ENCODE measurements around the gene SLC23A3. TPM values are rescaled to one million over a fixed set of nuclear protein-coding genes. Genes with fewer than 3 reads are reported as not detected.

SLC23A3 gene
- total RNA-seq, 1 donor from 2014 or later, result 1.4 TPM

DNA sequence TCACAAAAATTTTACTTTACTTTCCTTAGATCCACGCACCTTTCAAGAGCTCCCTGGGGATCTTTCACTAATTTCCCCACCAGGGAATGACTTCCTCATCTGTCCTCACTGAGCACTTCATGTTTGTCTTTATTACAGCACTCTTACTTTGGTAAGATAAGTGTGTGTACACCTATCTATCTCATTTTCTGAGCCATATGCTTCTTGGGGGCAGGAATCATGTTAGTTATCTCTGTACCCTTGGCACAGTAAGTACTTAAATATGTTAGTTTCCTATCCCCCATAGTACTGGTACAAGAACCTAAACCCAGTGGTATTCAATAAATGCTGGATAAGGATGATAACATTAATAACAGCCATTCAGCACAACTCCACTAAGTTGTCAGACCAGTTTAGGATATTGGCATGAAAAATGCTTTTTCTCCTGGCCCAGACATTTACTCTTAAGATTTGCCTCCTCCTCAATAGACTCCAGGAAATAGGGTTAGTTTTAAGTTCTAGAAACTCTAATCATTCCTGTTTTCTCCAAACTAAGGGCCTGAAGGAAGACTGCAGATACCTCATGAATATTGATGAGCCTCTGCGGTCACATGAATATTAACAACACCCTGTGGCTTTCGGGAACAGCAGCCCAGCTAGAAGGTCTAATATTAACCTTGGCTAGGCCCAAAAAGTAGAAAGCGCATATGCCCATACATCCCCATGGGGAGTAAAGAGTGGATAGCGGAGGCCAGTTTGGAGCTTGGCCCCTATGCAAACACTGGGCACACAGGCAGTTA is 47.4 kb downstream of the SLC23A3 start:
- Mint-ChIP-seq H3K27ac (no peak overlapping the region), H3K4me1 (peaks cover 11% of the 10 kb centered on the region), H3K36me3 (no peaks in the 10 kb centered on the region), H3K27me3 (ENCODE audit: insufficient read depth, low read depth) (peaks cover 2% of the 10 kb centered on the region), H3K9me3 (no peaks in the 10 kb centered on the region), H3K4me3 (no peak overlapping the region)
- DNase-seq (ENCODE audit: low spot score), result no peak
- no peaks in the 10 kb centered on the region for H3K9me3 ChIP-seq (ENCODE audit: low read depth)
- H3K4me2 ChIP-seq, result no peak overlapping the region
- H3F3A ChIP-seq (ENCODE audit: low read depth), result no peaks in the 10 kb centered on the region
- H4K20me1 ChIP-seq (ENCODE audit: low read depth), result peaks cover 28% of the 10 kb centered on the region
- H2AFZ ChIP-seq (replicated peaks), result no peak overlapping the region
- no peak overlapping the region for H3K9ac ChIP-seq
- TF ChIP-seq CTCF (IDR thresholded peaks at IDR 0.05) (no peak), EZH2 (IDR thresholded peaks at IDR 0.05) (no peak), EZH2phosphoT487 (IDR thresholded peaks at IDR 0.05) (no peak)
- peaks cover 3% of the 10 kb centered on the region for H3K4me1 ChIP-seq
- no peaks in the 10 kb centered on the region for H3K79me2 ChIP-seq (ENCODE audit: low read depth)
- no peaks in the 10 kb centered on the region for H3K27me3 ChIP-seq
- no peak overlapping the region for H3K4me3 ChIP-seq
- H3K36me3 ChIP-seq, result no peaks in the 10 kb centered on the region
- H3K27ac ChIP-seq, result no peak overlapping the region

- DNase-seq (ENCODE audit: low spot score), result no peak
- Histone ChIP-seq H4K20me1 (ENCODE audit: low read depth) (peaks cover 31% of the 10 kb centered on the region), H3K36me3 (no peaks in the 10 kb centered on the region), H3K27ac (no peak overlapping the region), H3K9me3 (ENCODE audit: low read depth) (no peaks in the 10 kb centered on the region), H3K4me2 (no peak overlapping the region), H3K9ac (no peak overlapping the region), H3F3A (ENCODE audit: low read depth) (no peaks in the 10 kb centered on the region), H2AFZ (replicated peaks) (no peak overlapping the region), H3K4me1 (peaks cover 3% of the 10 kb centered on the region), H3K4me3 (no peak overlapping the region), H3K79me2 (ENCODE audit: low read depth) (no peaks in the 10 kb centered on the region), H3K27me3 (no peaks in the 10 kb centered on the region)
- peaks cover 11% of the 10 kb centered on the region for H3K4me1 Mint-ChIP-seq
- no peaks in the 10 kb centered on the region for H3K9me3 Mint-ChIP-seq
- no peak overlapping the region for H3K4me3 Mint-ChIP-seq
- H3K27me3 Mint-ChIP-seq (ENCODE audit: insufficient read depth, low read depth), result peaks cover 2% of the 10 kb centered on the region
- H3K27ac Mint-ChIP-seq, result no peak overlapping the region
- H3K36me3 Mint-ChIP-seq, result no peaks in the 10 kb centered on the region
- TF ChIP-seq CTCF (IDR thresholded peaks at IDR 0.05) (no peak), EZH2 (IDR thresholded peaks at IDR 0.05) (no peak), EZH2phosphoT487 (IDR thresholded peaks at IDR 0.05) (no peak)
Measured at GRCh38 chr2:219120082-219120481, 49.7 kb downstream of the SLC23A3 start.

- H3K9me3 Mint-ChIP-seq, result no peaks in the 10 kb centered on the region
- H3K27ac ChIP-seq, result no peak overlapping the region
- peaks cover 11% of the 10 kb centered on the region for H3K4me1 Mint-ChIP-seq
- H3K27ac Mint-ChIP-seq, result no peak overlapping the region
- no peak overlapping the region for H2AFZ ChIP-seq (replicated peaks)
- H3K9ac ChIP-seq, result no peak overlapping the region
- DNase-seq (ENCODE audit: low spot score), result peak; percentile 81
- H3K4me2 ChIP-seq, result no peak overlapping the region
- H3K36me3 ChIP-seq, result no peaks in the 10 kb centered on the region
- H3K4me3 Mint-ChIP-seq, result no peak overlapping the region
- H3K79me2 ChIP-seq (ENCODE audit: low read depth), result no peaks in the 10 kb centered on the region
- no peaks in the 10 kb centered on the region for H3K9me3 ChIP-seq (ENCODE audit: low read depth)
- no peak overlapping the region for H3K4me3 ChIP-seq
- peaks cover 2% of the 10 kb centered on the region for H3K27me3 Mint-ChIP-seq (ENCODE audit: insufficient read depth, low read depth)
- H4K20me1 ChIP-seq (ENCODE audit: low read depth), result peaks cover 31% of the 10 kb centered on the region
- H3K4me1 ChIP-seq, result peaks cover 3% of the 10 kb centered on the region
- no peaks in the 10 kb centered on the region for H3F3A ChIP-seq (ENCODE audit: low read depth)
- TF ChIP-seq CTCF (IDR thresholded peaks at IDR 0.05), result peak; percentile 91
- no peak for TF ChIP-seq EZH2phosphoT487 (IDR thresholded peaks at IDR 0.05)
- no peak for TF ChIP-seq EZH2 (IDR thresholded peaks at IDR 0.05)
- H3K27me3 ChIP-seq, result no peaks in the 10 kb centered on the region
- H3K36me3 Mint-ChIP-seq, result no peaks in the 10 kb centered on the region
Measured at GRCh38 chr2:219119422-219120043, 50.3 kb downstream of the SLC23A3 start.
